HepG2 (cell line): ENCODE results near the gene OBP2A. TPM values are rescaled to one million over a fixed set of nuclear protein-coding genes. Genes with fewer than 3 reads are reported as not detected.

Experiments used
- CHD2 ChIP-seq: IDR thresholded peaks from 2 replicates; pipeline ENCODE4 v1.6.1; 2011; ENCODE audit warnings: low read depth, low read length, improper control_type of control experiment
- FOXP1 ChIP-seq, 2 experiments: fragments of 450-650 bp in 1 of 2; IDR thresholded peaks; 2 replicates each; pipeline ENCODE4 v1.6.1; 2017 to 2018; ENCODE audit warnings: antibody characterized with exemption in 1 of 2
- HES4 ChIP-seq: sonication (generic); formaldehyde crosslinking; IDR thresholded peaks from 2 replicates; pipeline ENCODE4 v1.9.0; 2021; ENCODE audit warnings: mild to moderate bottlenecking, missing genetic modification reagents, borderline replicate concordance
- IKZF4 ChIP-seq: sonication (generic); formaldehyde crosslinking; IDR thresholded peaks from 2 replicates; pipeline ENCODE4 v1.5.1; 2020; ENCODE audit warnings: borderline replicate concordance, mild to moderate bottlenecking, low read depth, missing genetic modification reagents; ENCODE audit errors: not compliant biosample characterization
- RAD21 ChIP-seq: fragments of 450-650 bp; formaldehyde crosslinking; IDR thresholded peaks from 2 replicates; pipeline ENCODE4 v1.5.0; 2020; ENCODE audit warnings: mild to moderate bottlenecking
- RFXANK ChIP-seq: IDR thresholded peaks from 2 replicates; pipeline ENCODE4 v1.6.1; 2016
- SETDB1 ChIP-seq: sonication (generic); formaldehyde crosslinking; IDR thresholded peaks from 2 replicates; pipeline ENCODE4 v1.5.1; 2020; ENCODE audit warnings: missing genetic modification reagents, mild to moderate bottlenecking, borderline replicate concordance
- SIN3B ChIP-seq: fragments of 150-350 bp; IDR thresholded peaks from 2 replicates; pipeline ENCODE4 v1.6.1; 2014; ENCODE audit warnings: low read length
- SMAD1 ChIP-seq: sonication (generic); formaldehyde crosslinking; IDR thresholded peaks from 2 replicates; pipeline ENCODE4 v1.4.0; 2020; ENCODE audit warnings: missing genetic modification reagents, low read depth, mild to moderate bottlenecking, borderline replicate concordance
- SRSF1 ChIP-seq: fragments of 200-400 bp; formaldehyde crosslinking; optimal IDR thresholded peaks from 2 replicates; pipeline ENCODE3; 2017; ENCODE audit warnings: mild to moderate bottlenecking, low read depth, low read length, moderate library complexity
- TOPORS ChIP-seq: sonication (generic); formaldehyde crosslinking; IDR thresholded peaks from 2 replicates; pipeline ENCODE4 v1.8.0; 2023; ENCODE audit warnings: mild to moderate bottlenecking, missing genetic modification reagents
- ZBTB20 ChIP-seq: sonication (generic); formaldehyde crosslinking; IDR thresholded peaks from 2 replicates; pipeline ENCODE4 v1.8.1; 2023; ENCODE audit warnings: missing genetic modification reagents, low read depth, mild to moderate bottlenecking, borderline replicate concordance
- ZFP36L2 ChIP-seq: sonication (generic); formaldehyde crosslinking; IDR thresholded peaks from 2 replicates; pipeline ENCODE4 v1.4.0; 2020; ENCODE audit warnings: missing genetic modification reagents
- ZNF260 ChIP-seq: sonication (generic); formaldehyde crosslinking; IDR thresholded peaks from 2 replicates; pipeline ENCODE4 v1.4.0; 2020; ENCODE audit warnings: missing genetic modification reagents, low read depth, mild to moderate bottlenecking, borderline replicate concordance
- ZNF292 ChIP-seq: sonication (generic); formaldehyde crosslinking; IDR thresholded peaks from 2 replicates; pipeline ENCODE4 v1.8.1; 2022; ENCODE audit warnings: mild to moderate bottlenecking, low read depth, missing genetic modification reagents, borderline replicate concordance
- ZNF33B ChIP-seq: sonication (generic); formaldehyde crosslinking; IDR thresholded peaks from 2 replicates; pipeline ENCODE4 v1.5.1; 2020; ENCODE audit warnings: mild to moderate bottlenecking, missing genetic modification reagents
- ZNF598 ChIP-seq: sonication (generic); formaldehyde crosslinking; IDR thresholded peaks from 2 replicates; pipeline ENCODE4 v1.5.1; 2020; ENCODE audit warnings: mild to moderate bottlenecking, missing genetic modification reagents, borderline replicate concordance
- ZNF713 ChIP-seq: sonication (generic); formaldehyde crosslinking; IDR thresholded peaks from 2 replicates; pipeline ENCODE4 v1.4.0; 2020; ENCODE audit warnings: mild to moderate bottlenecking, missing genetic modification reagents
- ZNF766 ChIP-seq: sonication (generic); formaldehyde crosslinking; IDR thresholded peaks from 2 replicates; pipeline ENCODE4 v1.5.0; 2020; ENCODE audit warnings: missing genetic modification reagents, borderline replicate concordance
- polyA plus RNA-seq, 8 experiments: library from polyadenylated mRNA; depleted of rRNA in 3 of 8; stranded (reverse) in 7 of 8; unstranded in 1 of 8; fragments of >200 nt; fragmentation: Illumina TruSeq in 4 of 8; extraction: Trizol in 4 of 8; gene quantifications; 2 replicates each; pipeline versions ENCODE4 v1.2.1 to v1.2.3, GENCODE V29; 2011 to 2016; ENCODE audit warnings: low read depth in 4 of 8, missing spikeins in 1 of 8, mixed read lengths in 1 of 8; ENCODE audit not compliant: insufficient read depth in 1 of 8
- total RNA-seq, 5 experiments: library from RNA; depleted of rRNA; stranded (reverse); fragments of >200 nt; fragmentation: Illumina TruSeq; extraction: Trizol; gene quantifications; 2 replicates each; pipeline ENCODE4 v1.2.3, GENCODE V29; 2016; ENCODE audit warnings: low read depth in 1 of 5
- TF ChIP-seq, protein P1 (sequence below): sonication (generic); formaldehyde crosslinking; IDR thresholded peaks from 2 replicates; pipeline ENCODE4 v1.4.0; 2020; ENCODE audit warnings: missing genetic modification reagents, borderline replicate concordance
- TF ChIP-seq, protein P2 (sequence below): sonication (generic); formaldehyde crosslinking; IDR thresholded peaks from 2 replicates; pipeline ENCODE4 v1.4.0; 2020; ENCODE audit warnings: missing genetic modification reagents, borderline replicate concordance
- TF ChIP-seq, protein P3 (sequence below): fragments of 450-650 bp; IDR thresholded peaks from 2 replicates; pipeline ENCODE4 v1.6.1; 2016

Gene OBP2A
- total and polyA plus RNA-seq, 2 of the 13 experiments (the other 11 are each of a cell fraction or from before 2014, with no cell fraction given), result 0.32 TPM; not detected in 1

DNA sequence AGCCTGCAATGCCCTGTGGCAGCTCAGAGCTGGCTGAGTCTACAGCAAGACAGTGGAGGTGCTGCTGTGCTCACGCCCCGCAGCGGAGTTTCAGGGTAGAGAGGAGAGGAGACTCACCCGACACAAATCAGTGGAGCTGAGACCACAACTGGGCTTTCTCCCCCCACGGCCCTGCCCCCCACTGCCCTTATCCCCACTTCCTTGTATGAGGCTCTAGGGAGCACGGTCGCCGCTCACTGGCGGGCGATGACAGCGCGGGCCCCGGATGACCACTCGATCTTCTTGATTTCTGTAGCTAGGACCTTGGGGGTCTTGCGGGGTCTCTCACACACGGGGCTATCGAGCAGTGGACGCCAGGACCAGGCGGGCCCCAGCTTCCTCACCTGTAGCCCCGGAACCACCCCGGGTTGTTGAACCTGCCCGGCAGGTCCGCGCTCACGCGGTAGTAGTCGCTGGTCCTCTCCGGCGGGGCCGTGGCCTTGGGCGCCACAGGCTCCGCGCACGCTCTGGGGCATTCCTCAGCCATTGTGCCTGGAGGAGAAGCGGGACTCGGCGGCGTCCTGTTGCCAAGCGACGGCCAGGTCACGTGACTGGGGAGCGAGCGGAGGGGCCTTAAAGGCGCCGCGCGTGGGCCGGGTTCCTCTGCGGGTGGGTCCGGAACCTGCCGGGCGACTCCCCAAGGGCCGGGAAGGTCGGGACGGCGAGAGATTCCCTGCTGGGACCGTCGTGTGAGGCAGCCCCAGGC, 46.4 kb upstream of the OBP2A start (continued):
- TF ChIP-seq SETDB1 (CRISPR knock-in tag), result no peak
- no peak; the same call in none of the 2 replicates for TF ChIP-seq ZBTB20
- TF ChIP-seq ZNF260, result no peak
- no peak for TF ChIP-seq FOXP1 (IDR thresholded peaks at IDR 0.05)
- TF ChIP-seq FOXP1 (CRISPR knock-in tag; IDR thresholded peaks at IDR 0.05), result no peak
- no peak for TF ChIP-seq ZNF33B (CRISPR knock-in tag)
- TF ChIP-seq, protein P1, sequence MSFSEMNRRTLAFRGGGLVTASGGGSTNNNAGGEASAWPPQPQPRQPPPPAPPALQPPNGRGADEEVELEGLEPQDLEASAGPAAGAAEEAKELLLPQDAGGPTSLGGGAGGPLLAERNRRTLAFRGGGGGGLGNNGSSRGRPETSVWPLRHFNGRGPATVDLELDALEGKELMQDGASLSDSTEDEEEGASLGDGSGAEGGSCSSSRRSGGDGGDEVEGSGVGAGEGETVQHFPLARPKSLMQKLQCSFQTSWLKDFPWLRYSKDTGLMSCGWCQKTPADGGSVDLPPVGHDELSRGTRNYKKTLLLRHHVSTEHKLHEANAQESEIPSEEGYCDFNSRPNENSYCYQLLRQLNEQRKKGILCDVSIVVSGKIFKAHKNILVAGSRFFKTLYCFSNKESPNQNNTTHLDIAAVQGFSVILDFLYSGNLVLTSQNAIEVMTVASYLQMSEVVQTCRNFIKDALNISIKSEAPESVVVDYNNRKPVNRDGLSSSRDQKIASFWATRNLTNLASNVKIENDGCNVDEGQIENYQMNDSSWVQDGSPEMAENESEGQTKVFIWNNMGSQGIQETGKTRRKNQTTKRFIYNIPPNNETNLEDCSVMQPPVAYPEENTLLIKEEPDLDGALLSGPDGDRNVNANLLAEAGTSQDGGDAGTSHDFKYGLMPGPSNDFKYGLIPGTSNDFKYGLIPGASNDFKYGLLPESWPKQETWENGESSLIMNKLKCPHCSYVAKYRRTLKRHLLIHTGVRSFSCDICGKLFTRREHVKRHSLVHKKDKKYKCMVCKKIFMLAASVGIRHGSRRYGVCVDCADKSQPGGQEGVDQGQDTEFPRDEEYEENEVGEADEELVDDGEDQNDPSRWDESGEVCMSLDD (CRISPR knock-in tag), result no peak
- TF ChIP-seq SRSF1, result no peak
- TF ChIP-seq ZNF292 (CRISPR knock-in tag), result no peak
- no peak for TF ChIP-seq RFXANK (CRISPR knock-in tag)
- peak; percentile 75; the same call in 1 of the 2 replicates for TF ChIP-seq HES4
- TF ChIP-seq ZFP36L2 (CRISPR knock-in tag), result no peak
- no peak for TF ChIP-seq IKZF4 (CRISPR knock-in tag)
- 0 out of 2 replicates have a peak, but pooled peaks have one; percentile 59 for TF ChIP-seq SMAD1 (CRISPR knock-in tag)
- TF ChIP-seq, protein P2, sequence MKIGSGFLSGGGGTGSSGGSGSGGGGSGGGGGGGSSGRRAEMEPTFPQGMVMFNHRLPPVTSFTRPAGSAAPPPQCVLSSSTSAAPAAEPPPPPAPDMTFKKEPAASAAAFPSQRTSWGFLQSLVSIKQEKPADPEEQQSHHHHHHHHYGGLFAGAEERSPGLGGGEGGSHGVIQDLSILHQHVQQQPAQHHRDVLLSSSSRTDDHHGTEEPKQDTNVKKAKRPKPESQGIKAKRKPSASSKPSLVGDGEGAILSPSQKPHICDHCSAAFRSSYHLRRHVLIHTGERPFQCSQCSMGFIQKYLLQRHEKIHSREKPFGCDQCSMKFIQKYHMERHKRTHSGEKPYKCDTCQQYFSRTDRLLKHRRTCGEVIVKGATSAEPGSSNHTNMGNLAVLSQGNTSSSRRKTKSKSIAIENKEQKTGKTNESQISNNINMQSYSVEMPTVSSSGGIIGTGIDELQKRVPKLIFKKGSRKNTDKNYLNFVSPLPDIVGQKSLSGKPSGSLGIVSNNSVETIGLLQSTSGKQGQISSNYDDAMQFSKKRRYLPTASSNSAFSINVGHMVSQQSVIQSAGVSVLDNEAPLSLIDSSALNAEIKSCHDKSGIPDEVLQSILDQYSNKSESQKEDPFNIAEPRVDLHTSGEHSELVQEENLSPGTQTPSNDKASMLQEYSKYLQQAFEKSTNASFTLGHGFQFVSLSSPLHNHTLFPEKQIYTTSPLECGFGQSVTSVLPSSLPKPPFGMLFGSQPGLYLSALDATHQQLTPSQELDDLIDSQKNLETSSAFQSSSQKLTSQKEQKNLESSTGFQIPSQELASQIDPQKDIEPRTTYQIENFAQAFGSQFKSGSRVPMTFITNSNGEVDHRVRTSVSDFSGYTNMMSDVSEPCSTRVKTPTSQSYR (CRISPR knock-in tag), result peak; percentile 62; the same call in 1 of the 2 replicates
- TF ChIP-seq ZNF713, result no peak
- TF ChIP-seq TOPORS, result no peak
- TF ChIP-seq, protein P3, sequence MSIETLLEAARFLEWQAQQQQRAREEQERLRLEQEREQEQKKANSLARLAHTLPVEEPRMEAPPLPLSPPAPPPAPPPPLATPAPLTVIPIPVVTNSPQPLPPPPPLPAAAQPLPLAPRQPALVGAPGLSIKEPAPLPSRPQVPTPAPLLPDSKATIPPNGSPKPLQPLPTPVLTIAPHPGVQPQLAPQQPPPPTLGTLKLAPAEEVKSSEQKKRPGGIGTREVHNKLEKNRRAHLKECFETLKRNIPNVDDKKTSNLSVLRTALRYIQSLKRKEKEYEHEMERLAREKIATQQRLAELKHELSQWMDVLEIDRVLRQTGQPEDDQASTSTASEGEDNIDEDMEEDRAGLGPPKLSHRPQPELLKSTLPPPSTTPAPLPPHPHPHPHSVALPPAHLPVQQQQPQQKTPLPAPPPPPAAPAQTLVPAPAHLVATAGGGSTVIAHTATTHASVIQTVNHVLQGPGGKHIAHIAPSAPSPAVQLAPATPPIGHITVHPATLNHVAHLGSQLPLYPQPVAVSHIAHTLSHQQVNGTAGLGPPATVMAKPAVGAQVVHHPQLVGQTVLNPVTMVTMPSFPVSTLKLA, result peak; percentile 78
- TF ChIP-seq ZNF766 (CRISPR knock-in tag), result no peak
- TF ChIP-seq RAD21 (CRISPR knock-in tag), result peak; percentile 26
- TF ChIP-seq SIN3B, result peak; percentile 42; the same call in 1 of the 2 replicates
- TF ChIP-seq ZNF598 (CRISPR knock-in tag), result no peak
- TF ChIP-seq CHD2, result 0 out of 2 replicates have a peak, but pooled peaks have one; percentile 7
